ENCODE data around the gene GET3. TPM values are rescaled to one million over a fixed set of nuclear protein-coding genes. Genes with fewer than 3 reads are reported as not detected.
"Not testable (repeated sequence)": the region's sequence is repeated elsewhere in the genome, so short reads cannot be mapped to it uniquely, and the experiment has no call there.

Gene GET3
- total and polyA plus RNA-seq, 2 of the 4 experiments (the other 2 are of a cell fraction), result 129 to 152 TPM

GRCh38 chr19:12711187-12711586 is 26.1 kb upstream of the GET3 start:
- no peak overlapping the region for H3K14ac ChIP-seq (replicated peaks; ENCODE audit: low read depth, low read length)
- no peak overlapping the region for H4K91ac ChIP-seq (ENCODE audit: insufficient read depth, low read depth, low read length)
- WGBS, 2 experiments (ENCODE audit: extremely low coverage in 2 of 2, insufficient read length in 1 of 2), result 98% methylated on average over 7 of the region's 17 CpGs; no CpG with 5 or more reads in 1 of the 2 experiments
- no peak overlapping the region for H3K27ac ChIP-seq (ENCODE audit: insufficient read depth, low read length)
- no peak overlapping the region for H3K4me2 ChIP-seq (ENCODE audit: low read depth, low read length)
- TF ChIP-seq SMC3 (IDR thresholded peaks at IDR 0.05; ENCODE audit: low read depth, low read length), result no peak
- TF ChIP-seq BHLHE40 (IDR thresholded peaks at IDR 0.05; ENCODE audit: low read depth, low read length), result no peak
- TF ChIP-seq FOS (IDR thresholded peaks at IDR 0.05; ENCODE audit: low read depth, low read length), result no peak
- no peak overlapping the region for H3K23ac ChIP-seq (ENCODE audit: low read depth, low read length)
- no peaks in the 10 kb centered on the region for H3K9me3 ChIP-seq (ENCODE audit: control insufficient read depth, insufficient read depth, low read length)
- no peaks in the 10 kb centered on the region for H3K9me1 ChIP-seq (ENCODE audit: insufficient read depth, low read length)
- H3K4ac ChIP-seq (ENCODE audit: low read depth, low read length), result no peak overlapping the region
- H2BK20ac ChIP-seq (ENCODE audit: low read depth, low read length), result no peak overlapping the region
- no TSS peak for BruUV-seq (replicated peaks)
- CTCF ChIA-PET, result interaction anchor here (0.6 kb wide), 1 partner anchor 351 kb away, joined by 3 read pairs; no protein-coding TSS in a partner anchor
- no peak overlapping the region for H2BK15ac ChIP-seq (ENCODE audit: low read depth, low read length)
- dilution Hi-C loops (cut with HindIII; ENCODE audit: low sequenced_read_pairs, unreplicated experiment), result no loop called here
- DNase-seq (no peak), ATAC-seq (ENCODE audit: low read depth) (no peak)
- peaks cover 67% of the 10 kb centered on the region for H3K36me3 ChIP-seq (ENCODE audit: control insufficient read depth, insufficient read depth, low read length)
- H3K4me1 ChIP-seq (ENCODE audit: control insufficient read depth, insufficient read depth, low read length), result no peaks in the 10 kb centered on the region
- no peak overlapping the region for H2BK120ac ChIP-seq (ENCODE audit: low read depth, low read length)
- H3K79me1 ChIP-seq (ENCODE audit: low read depth in 1 of 2, low read length in 2 of 2), result peaks cover 18 to 44% of the 10 kb centered on the region in 2 experiments
- peaks cover 11% of the 10 kb centered on the region for H4K20me1 ChIP-seq (ENCODE audit: insufficient read depth, low read length)
- H2AFZ ChIP-seq (replicated peaks; ENCODE audit: low read length, poor library complexity), result peak overlapping the region; percentile 23
- no peak overlapping the region for H4K5ac ChIP-seq (ENCODE audit: low read depth, low read length)
- no peaks in the 10 kb centered on the region for H3K27me3 ChIP-seq (ENCODE audit: control insufficient read depth, insufficient read depth, low read length)
- H4K8ac ChIP-seq (ENCODE audit: low read depth in 2 of 2, low read length in 2 of 2), result no peak overlapping the region
- POLR2A ChIA-PET (ENCODE audit: unreplicated experiment), result no interaction called here
- no peak overlapping the region for H2AK5ac ChIP-seq (ENCODE audit: low read depth, low read length)
- no peak overlapping the region for H2BK5ac ChIP-seq (ENCODE audit: low read depth, low read length, poor library complexity, severe bottlenecking)
- H3K18ac ChIP-seq (ENCODE audit: low read depth, low read length), result no peak overlapping the region
- H3K4me3 ChIP-seq (ENCODE audit: insufficient read depth, low read depth, low read length), result no peak overlapping the region
- no peak overlapping the region for H3K9ac ChIP-seq (ENCODE audit: low read depth, low read length)
- in situ Hi-C loops (cut with MboI; ENCODE audit: low sequenced_read_pairs), result no loop called here
- intact Hi-C loops (cut with micrococcal nuclease), result no loop called here
- H3K56ac ChIP-seq (ENCODE audit: extremely low read depth, insufficient read depth, low read length), result no peak overlapping the region
- H2AK9ac ChIP-seq (replicated peaks; ENCODE audit: low read depth, low read length, poor library complexity), result peak overlapping the region; percentile 55

GRCh38 chr19:12712077-12712476 is 25.2 kb upstream of the GET3 start:
- H3K14ac ChIP-seq (replicated peaks; ENCODE audit: low read depth, low read length); H3K27ac ChIP-seq (ENCODE audit: insufficient read depth, low read length); H3K4me2 ChIP-seq (ENCODE audit: low read depth, low read length); H2AFZ ChIP-seq (replicated peaks; ENCODE audit: low read length, poor library complexity); CTCF ChIA-PET; H3K9ac ChIP-seq (ENCODE audit: low read depth, low read length); H4K5ac ChIP-seq (ENCODE audit: low read depth, low read length); H2BK20ac ChIP-seq (ENCODE audit: low read depth, low read length); H2BK15ac ChIP-seq (ENCODE audit: low read depth, low read length); H3K27me3 ChIP-seq (ENCODE audit: control insufficient read depth, insufficient read depth, low read length); BruUV-seq (replicated peaks); H2BK120ac ChIP-seq (ENCODE audit: low read depth, low read length); H3K4me1 ChIP-seq (ENCODE audit: control insufficient read depth, insufficient read depth, low read length); H3K9me3 ChIP-seq (ENCODE audit: control insufficient read depth, insufficient read depth, low read length); H3K56ac ChIP-seq (ENCODE audit: extremely low read depth, insufficient read depth, low read length); in situ Hi-C loops (cut with MboI; ENCODE audit: low sequenced_read_pairs); DNase-seq; H3K4me3 ChIP-seq (ENCODE audit: insufficient read depth, low read depth, low read length); ATAC-seq (ENCODE audit: low read depth); H4K91ac ChIP-seq (ENCODE audit: insufficient read depth, low read depth, low read length); dilution Hi-C loops (cut with HindIII; ENCODE audit: low sequenced_read_pairs, unreplicated experiment); H4K8ac ChIP-seq (ENCODE audit: low read depth in 2 of 2, low read length in 2 of 2); H2AK5ac ChIP-seq (ENCODE audit: low read depth, low read length); POLR2A ChIA-PET (ENCODE audit: unreplicated experiment); intact Hi-C loops (cut with micrococcal nuclease); H2BK5ac ChIP-seq (ENCODE audit: low read depth, low read length, poor library complexity, severe bottlenecking); H3K23ac ChIP-seq (ENCODE audit: low read depth, low read length); H3K9me1 ChIP-seq (ENCODE audit: insufficient read depth, low read length); H2AK9ac ChIP-seq (replicated peaks; ENCODE audit: low read depth, low read length, poor library complexity); H3K18ac ChIP-seq (ENCODE audit: low read depth, low read length); H3K4ac ChIP-seq (ENCODE audit: low read depth, low read length): not testable (repeated sequence)
- WGBS, 2 experiments (ENCODE audit: extremely low coverage in 2 of 2, insufficient read length in 1 of 2), result no CpG with 5 or more reads among the region's 14 CpGs
- Histone ChIP-seq H3K36me3 (ENCODE audit: control insufficient read depth, insufficient read depth, low read length) (peaks cover 66% of the 10 kb centered on the region), H4K20me1 (ENCODE audit: insufficient read depth, low read length) (peaks cover 13% of the 10 kb centered on the region), H3K79me1 (ENCODE audit: low read depth in 1 of 2, low read length in 2 of 2) (peaks cover 25 to 47% of the 10 kb centered on the region in 2 experiments)
